22Rv1 (cell line): Measurements from ENCODE around the gene FDPS.

Experiments used
- H3K27ac ChIP-seq: fragments of 450-650 bp; 2 replicates; pipeline ENCODE4 v1.5.1; 2017
- ZFX ChIP-seq: fragments of 450-650 bp; IDR thresholded peaks from 2 replicates; pipeline ENCODE4 v1.6.1; 2017; ENCODE audit warnings: antibody characterized with exemption, borderline replicate concordance
- TF ChIP-seq, protein P1 (sequence below): fragments of 450-650 bp; IDR thresholded peaks from 2 replicates; pipeline ENCODE4 v1.5.1; 2017; ENCODE audit warnings: mild to moderate bottlenecking

FDPS gene

DNA sequence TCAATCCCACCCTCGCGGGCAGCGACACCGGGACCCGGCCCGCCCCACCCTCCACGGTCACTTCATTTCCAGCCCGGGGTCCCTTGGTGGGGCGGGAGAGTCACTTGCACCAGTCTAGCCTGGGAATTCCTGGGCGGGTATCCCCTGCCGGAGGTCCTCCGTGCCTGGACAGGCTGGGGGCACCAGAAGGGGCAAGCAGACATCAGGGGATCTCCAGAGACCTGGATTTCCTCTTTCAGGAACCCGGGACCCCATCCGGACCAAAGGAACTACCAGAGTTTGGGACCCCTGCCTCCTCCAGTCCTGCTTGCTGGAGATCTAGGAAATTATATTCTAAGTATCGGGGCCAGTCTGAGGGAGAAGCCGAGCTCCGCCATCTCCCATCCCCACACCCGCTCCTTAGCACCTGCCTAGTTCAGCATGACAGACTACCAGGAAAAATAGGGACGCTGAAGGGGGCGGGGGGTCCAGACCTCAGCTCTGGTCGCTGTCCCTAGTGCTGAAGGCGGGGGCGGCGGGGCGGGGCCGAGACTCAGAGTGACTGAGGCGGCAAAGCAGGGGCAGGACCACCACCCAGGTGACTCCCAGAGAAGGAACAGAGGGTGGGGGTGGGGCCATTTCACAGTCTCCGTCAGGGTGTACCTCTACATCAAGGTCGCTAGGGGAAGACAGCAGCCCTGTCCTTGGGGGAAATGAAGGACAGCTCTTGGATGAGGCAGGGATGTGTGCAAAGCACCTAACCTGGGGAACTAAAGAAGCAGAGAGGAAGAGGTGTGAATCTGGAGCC lies 30.6 kb upstream of the FDPS start:
- TF ChIP-seq, protein P1, sequence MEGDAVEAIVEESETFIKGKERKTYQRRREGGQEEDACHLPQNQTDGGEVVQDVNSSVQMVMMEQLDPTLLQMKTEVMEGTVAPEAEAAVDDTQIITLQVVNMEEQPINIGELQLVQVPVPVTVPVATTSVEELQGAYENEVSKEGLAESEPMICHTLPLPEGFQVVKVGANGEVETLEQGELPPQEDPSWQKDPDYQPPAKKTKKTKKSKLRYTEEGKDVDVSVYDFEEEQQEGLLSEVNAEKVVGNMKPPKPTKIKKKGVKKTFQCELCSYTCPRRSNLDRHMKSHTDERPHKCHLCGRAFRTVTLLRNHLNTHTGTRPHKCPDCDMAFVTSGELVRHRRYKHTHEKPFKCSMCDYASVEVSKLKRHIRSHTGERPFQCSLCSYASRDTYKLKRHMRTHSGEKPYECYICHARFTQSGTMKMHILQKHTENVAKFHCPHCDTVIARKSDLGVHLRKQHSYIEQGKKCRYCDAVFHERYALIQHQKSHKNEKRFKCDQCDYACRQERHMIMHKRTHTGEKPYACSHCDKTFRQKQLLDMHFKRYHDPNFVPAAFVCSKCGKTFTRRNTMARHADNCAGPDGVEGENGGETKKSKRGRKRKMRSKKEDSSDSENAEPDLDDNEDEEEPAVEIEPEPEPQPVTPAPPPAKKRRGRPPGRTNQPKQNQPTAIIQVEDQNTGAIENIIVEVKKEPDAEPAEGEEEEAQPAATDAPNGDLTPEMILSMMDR = peak; percentile 47
- no peak for TF ChIP-seq ZFX
- peak overlapping the region; percentile 77 for H3K27ac ChIP-seq

DNA sequence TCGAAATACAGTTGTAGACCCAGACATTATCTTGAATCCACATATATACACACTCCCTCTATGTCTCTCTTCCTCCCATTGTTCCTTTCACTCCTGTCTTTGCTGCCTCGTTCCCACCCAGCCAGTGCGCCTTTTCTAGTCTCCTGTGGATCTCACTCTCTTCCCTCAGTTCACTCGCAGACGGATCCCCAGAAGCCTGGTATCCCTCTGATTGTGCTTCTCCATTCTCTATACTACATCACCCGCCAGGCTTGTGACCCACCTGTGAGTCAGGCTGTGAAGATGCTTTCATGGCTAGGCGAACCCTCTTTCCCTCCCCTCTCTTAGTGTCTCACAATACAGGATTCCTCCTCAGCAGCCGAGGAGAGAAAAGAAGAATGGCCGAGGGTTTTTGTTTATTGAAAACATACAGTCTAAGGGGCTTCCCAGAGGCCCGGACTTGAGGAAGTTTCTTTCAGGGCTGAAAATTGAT lies 29.9 kb upstream of the FDPS start:
- TF ChIP-seq ZFX = no peak
- TF ChIP-seq, protein P1 = no peak
- peak overlapping the region; percentile 77 for H3K27ac ChIP-seq

DNA sequence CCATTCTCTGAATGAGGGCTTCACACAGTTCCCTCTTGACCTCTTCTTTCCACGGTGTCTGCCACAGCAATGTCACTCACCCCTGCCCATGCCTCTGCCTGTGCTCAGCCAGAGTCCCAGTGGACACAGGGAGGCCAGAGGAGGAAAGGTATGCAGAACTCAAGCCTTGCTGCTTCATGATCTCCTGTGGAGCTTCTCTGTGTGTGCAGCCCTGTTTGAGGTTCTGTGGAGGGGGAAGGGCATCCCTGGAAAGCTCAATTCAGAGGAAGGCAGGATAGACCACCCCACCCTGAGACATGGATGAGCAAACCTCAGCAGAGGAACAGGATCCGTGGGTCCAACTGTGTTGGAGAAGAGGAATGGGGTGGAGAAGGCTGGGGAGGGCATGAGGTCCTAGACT lies 29.4 kb upstream of the FDPS start:
- peak overlapping the region; percentile 77; the same call in 1 of the 2 replicates for H3K27ac ChIP-seq
- TF ChIP-seq ZFX = no peak
- TF ChIP-seq, protein P1 = no peak

- no peak overlapping the region for H3K27ac ChIP-seq
- TF ChIP-seq, protein P1 = no peak
- no peak for TF ChIP-seq ZFX
These were observed 26.1 kb upstream of the FDPS start for GRCh38 chr1:155282488-155283091.

GRCh38 chr1:155284476-155284875 lies 24.2 kb upstream of the FDPS start:
- no peak overlapping the region for H3K27ac ChIP-seq
- TF ChIP-seq, protein P1 = no peak
- no peak for TF ChIP-seq ZFX

DNA sequence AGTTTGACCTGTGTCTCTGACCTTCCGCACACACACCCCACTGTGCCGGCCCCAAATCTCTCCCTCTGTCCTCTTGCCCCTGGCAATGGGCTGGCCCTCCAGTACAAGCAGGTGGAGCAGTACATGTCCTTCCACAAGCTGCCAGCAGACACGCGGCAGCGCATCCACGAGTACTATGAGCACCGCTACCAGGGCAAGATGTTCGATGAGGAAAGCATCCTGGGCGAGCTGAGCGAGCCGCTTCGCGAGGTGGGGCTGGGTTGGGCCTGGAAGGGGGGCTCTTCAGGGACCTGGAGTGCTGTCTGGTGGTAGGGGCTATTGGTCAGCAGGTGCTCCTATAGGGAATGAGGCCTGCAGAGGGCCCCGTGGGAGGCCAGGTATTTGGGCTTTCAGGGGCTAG lies 23.6 kb upstream of the FDPS start:
- TF ChIP-seq, protein P1 = no peak
- TF ChIP-seq ZFX = no peak
- H3K27ac ChIP-seq = no peak overlapping the region

GRCh38 chr1:155285631-155286044 lies 23.0 kb upstream of the FDPS start:
- no peak overlapping the region for H3K27ac ChIP-seq
- TF ChIP-seq, protein P1 = no peak
- TF ChIP-seq ZFX = no peak
